Neuronal stem cell (in vitro differentiated cells): ENCODE measurements around the gene SNX19.
A peak's percentile ranks its signal among the peaks of the same experiment; 100 is the strongest.

Source experiments
- DNase-seq: peaks from one replicate; pipeline ENCODE4 v3.0.0-alpha.2; 2013; ENCODE audit warnings: low spot score
- H2AFZ ChIP-seq: one replicate; pipeline ENCODE4 v1.6.1; 2013; ENCODE audit warnings: mild to moderate bottlenecking, low read length, inconsistent platforms
- H2AK5ac ChIP-seq: 2 replicates; pipeline ENCODE4 v1.6.1; 2013; ENCODE audit warnings: low read depth, mild to moderate bottlenecking, inconsistent platforms, low read length, moderate library complexity, mixed read lengths
- H2BK120ac ChIP-seq: 2 replicates; pipeline ENCODE4 v1.6.1; 2013; ENCODE audit warnings: low read depth, mild to moderate bottlenecking, inconsistent platforms, low read length, moderate library complexity, mixed read lengths
- H2BK12ac ChIP-seq: one replicate; pipeline ENCODE4 v1.6.1; 2013; ENCODE audit warnings: low read length, inconsistent platforms
- H2BK15ac ChIP-seq: 2 replicates; pipeline ENCODE4 v1.6.1; 2013; ENCODE audit warnings: mild to moderate bottlenecking, low read length, inconsistent platforms, mixed read lengths
- H2BK5ac ChIP-seq: one replicate; pipeline ENCODE4 v1.6.1; 2013; ENCODE audit warnings: inconsistent platforms, mild to moderate bottlenecking, low read length, moderate library complexity
- H3K14ac ChIP-seq: one replicate; pipeline ENCODE4 v1.6.1; 2013; ENCODE audit warnings: low read length, inconsistent platforms
- H3K18ac ChIP-seq: 2 replicates; pipeline ENCODE4 v1.6.1; 2013; ENCODE audit warnings: low read length, inconsistent platforms
- H3K23ac ChIP-seq: 2 replicates; pipeline ENCODE4 v1.6.1; 2013; ENCODE audit warnings: low read depth, mild to moderate bottlenecking, mixed read lengths, low read length, inconsistent platforms; ENCODE audit not compliant: poor library complexity
- H3K27ac ChIP-seq: replicated peaks from 3 replicates; pipeline ENCODE4 v1.5.1; 2013; ENCODE audit warnings: low read length, inconsistent platforms
- H3K27me3 ChIP-seq, 3 experiments: 2 replicates each; pipeline ENCODE4 v1.6.1; 2013; ENCODE audit warnings: low read length in 3 of 3, mild to moderate bottlenecking in 2 of 3, inconsistent platforms in 1 of 3, low read depth in 1 of 3, mixed read lengths in 1 of 3, moderate library complexity in 1 of 3; ENCODE audit not compliant: control insufficient read depth in 3 of 3, insufficient read depth in 3 of 3
- H3K36me3 ChIP-seq, 2 donors: replicated peaks in 1 of 2; 2 replicates each; pipeline ENCODE4 v1.6.1; 2013; ENCODE audit warnings: low read length in 2 of 2; ENCODE audit not compliant: control insufficient read depth in 2 of 2, insufficient read depth in 2 of 2
- H3K4ac ChIP-seq: 2 replicates; pipeline ENCODE4 v1.6.1; 2013; ENCODE audit warnings: inconsistent platforms, mild to moderate bottlenecking, low read length, moderate library complexity
- H3K4me1 ChIP-seq, 2 donors: 1 replicate in 1 of 2; 2 replicates in 1 of 2; pipeline ENCODE4 v1.6.1; 2013; ENCODE audit warnings: low read length in 2 of 2, low read depth in 1 of 2; ENCODE audit not compliant: control insufficient read depth in 2 of 2, insufficient read depth in 1 of 2
- H3K4me2 ChIP-seq: one replicate; pipeline ENCODE4 v1.6.1; 2013; ENCODE audit warnings: mild to moderate bottlenecking, low read length, inconsistent platforms; ENCODE audit not compliant: insufficient read depth, poor library complexity, severe bottlenecking
- H3K4me3 ChIP-seq, 2 donors: 2 replicates each; pipeline ENCODE4 v1.5.1; 2013; ENCODE audit warnings: low read length in 2 of 2, mild to moderate bottlenecking in 2 of 2, inconsistent platforms in 1 of 2, moderate library complexity in 1 of 2
- H3K79me1 ChIP-seq: one replicate; pipeline ENCODE4 v1.6.1; 2013; ENCODE audit warnings: low read depth, mild to moderate bottlenecking, inconsistent platforms, low read length, moderate library complexity
- H3K9ac ChIP-seq: one replicate; pipeline ENCODE4 v1.6.1; 2013; ENCODE audit warnings: mild to moderate bottlenecking, low read depth, low read length, inconsistent platforms; ENCODE audit not compliant: poor library complexity
- H3K9me3 ChIP-seq, 2 donors: replicated peaks in 1 of 2; 2 replicates each; pipeline versions ENCODE3 to v1.6.1; 2013; ENCODE audit warnings: low read length in 2 of 2, mild to moderate bottlenecking in 2 of 2, inconsistent platforms in 1 of 2, low read depth in 1 of 2, mixed read lengths in 1 of 2, moderate library complexity in 1 of 2; ENCODE audit not compliant: control insufficient read depth in 2 of 2, insufficient read depth in 1 of 2
- H4K8ac ChIP-seq: one replicate; pipeline ENCODE4 v1.6.1; 2013; ENCODE audit warnings: low read depth, mild to moderate bottlenecking, inconsistent platforms, low read length, moderate library complexity
- H4K91ac ChIP-seq: one replicate; pipeline ENCODE4 v1.6.1; 2013; ENCODE audit warnings: low read length, low read depth, mild to moderate bottlenecking, inconsistent platforms; ENCODE audit not compliant: poor library complexity
- WGBS, 2 donors: extraction: QIAGEN DNeasy Blood & Tissue Kit; methylation state at CpG; one replicate each; pipeline ENCODE4 v1.1.7; 2013; ENCODE audit warnings: missing lambda C conversion rate in 2 of 2, mixed read lengths in 1 of 2; ENCODE audit not compliant: insufficient read length in 2 of 2, insufficient replicate concordance in 1 of 2; ENCODE audit errors: extremely low coverage in 2 of 2; 5-methylcytosine and 5-hydroxymethylcytosine counted together

Gene SNX19

GRCh38 chr11:130886704-130887103, 29.6 kb downstream of the SNX19 start:
- no peak for DNase-seq
- Histone ChIP-seq H3K4me3 (no peak overlapping the region), H3K36me3 (peaks cover 7 to 92% of the 10 kb centered on the region in 2 donors), H3K9ac (no peak overlapping the region), H4K8ac (no peak overlapping the region), H3K79me1 (no peaks in the 10 kb centered on the region), H3K4me1 (peaks cover 0 to 7% of the 10 kb centered on the region in 2 donors), H2BK15ac (no peak overlapping the region), H3K4me2 (no peak overlapping the region), H3K23ac (no peak overlapping the region), H3K9me3 (no peaks in the 10 kb centered on the region), H3K4ac (no peak overlapping the region), H2BK120ac (no peak overlapping the region), H3K14ac (no peak overlapping the region), H2BK12ac (no peak overlapping the region), H2AFZ (no peak overlapping the region), H3K18ac (no peak overlapping the region), H4K91ac (no peak overlapping the region), H2BK5ac (no peak overlapping the region), H3K27me3 (no peaks in the 10 kb centered on the region), H3K27ac (no peak overlapping the region), H2AK5ac (no peak overlapping the region)
- WGBS, 2 donors: no CpG with 5 or more reads among the region's 2 CpGs

GRCh38 chr11:130882138-130882551, 34.1 kb downstream of the SNX19 start:
- Histone ChIP-seq H2AFZ (no peak overlapping the region), H3K4me2 (no peak overlapping the region), H3K9me3 (no peaks in the 10 kb centered on the region), H2BK5ac (no peak overlapping the region), H3K79me1 (no peaks in the 10 kb centered on the region), H3K9ac (no peak overlapping the region), H3K36me3 (peaks cover 26 to 96% of the 10 kb centered on the region in 2 donors), H2BK15ac (no peak overlapping the region), H2AK5ac (no peak overlapping the region), H3K27me3 (no peaks in the 10 kb centered on the region), H4K8ac (no peak overlapping the region), H3K14ac (no peak overlapping the region), H3K27ac (no peak overlapping the region), H2BK120ac (no peak overlapping the region), H3K4ac (no peak overlapping the region), H3K4me1 (peaks cover 0 to 5% of the 10 kb centered on the region in 2 donors), H4K91ac (no peak overlapping the region), H3K18ac (peak overlapping the region; percentile 3), H3K4me3 (no peak overlapping the region), H3K23ac (no peak overlapping the region), H2BK12ac (no peak overlapping the region)
- no peak for DNase-seq
- no CpG with 5 or more reads among the region's 5 CpGs for WGBS, 2 donors

- peaks cover 30 to 96% of the 10 kb centered on the region in 2 donors for H3K36me3 ChIP-seq
- no peak overlapping the region for H3K4me2 ChIP-seq
- no peak overlapping the region for H2AFZ ChIP-seq
- H3K4me3 ChIP-seq: no peak overlapping the region
- no peak overlapping the region for H2BK120ac ChIP-seq
- H2AK5ac ChIP-seq: no peak overlapping the region
- no CpG with 5 or more reads among the region's 7 CpGs for WGBS, 2 donors
- H3K4me1 ChIP-seq: peaks cover 0 to 5% of the 10 kb centered on the region in 2 donors
- H3K14ac ChIP-seq: no peak overlapping the region
- no peaks in the 10 kb centered on the region for H3K27me3 ChIP-seq
- H3K9me3 ChIP-seq: no peaks in the 10 kb centered on the region
- no peak overlapping the region for H2BK12ac ChIP-seq
- H3K79me1 ChIP-seq: no peaks in the 10 kb centered on the region
- H4K8ac ChIP-seq: no peak overlapping the region
- no peak overlapping the region for H2BK5ac ChIP-seq
- H3K18ac ChIP-seq: no peak overlapping the region
- H3K23ac ChIP-seq: no peak overlapping the region
- no peak overlapping the region for H3K9ac ChIP-seq
- H3K4ac ChIP-seq: no peak overlapping the region
- DNase-seq: no peak
- H4K91ac ChIP-seq: no peak overlapping the region
- H3K27ac ChIP-seq: no peak overlapping the region
- H2BK15ac ChIP-seq: no peak overlapping the region
Observed at GRCh38 chr11:130881475-130882137, 34.7 kb downstream of the SNX19 start.

GRCh38 chr11:130879836-130880235, 36.4 kb downstream of the SNX19 start:
- H3K4me1 ChIP-seq: peaks cover 0 to 4% of the 10 kb centered on the region in 2 donors
- H2BK5ac ChIP-seq: no peak overlapping the region
- H3K27ac ChIP-seq: no peak overlapping the region
- no peaks in the 10 kb centered on the region for H3K27me3 ChIP-seq
- peaks cover 30 to 94% of the 10 kb centered on the region in 2 donors for H3K36me3 ChIP-seq
- no peak overlapping the region for H3K23ac ChIP-seq
- H2AFZ ChIP-seq: no peak overlapping the region
- no peak overlapping the region for H4K8ac ChIP-seq
- H3K18ac ChIP-seq: no peak overlapping the region
- H2BK15ac ChIP-seq: no peak overlapping the region
- H2AK5ac ChIP-seq: no peak overlapping the region
- H4K91ac ChIP-seq: no peak overlapping the region
- no peak overlapping the region for H3K4ac ChIP-seq
- H3K14ac ChIP-seq: no peak overlapping the region
- no peak overlapping the region for H2BK120ac ChIP-seq
- no peaks in the 10 kb centered on the region for H3K9me3 ChIP-seq
- H3K9ac ChIP-seq: no peak overlapping the region
- no peak overlapping the region for H2BK12ac ChIP-seq
- H3K4me3 ChIP-seq: no peak overlapping the region
- no peak overlapping the region for H3K4me2 ChIP-seq
- no peaks in the 10 kb centered on the region for H3K79me1 ChIP-seq
- DNase-seq: no peak
